Spleen (tissue), 11 donors: Measurements from ENCODE around the gene CEP63. TPM values are rescaled to one million over a fixed set of nuclear protein-coding genes. Genes with fewer than 3 reads are reported as not detected.

Experiments
- DNase-seq: peaks from one replicate; pipeline ENCODE4 v3.0.0-alpha.2; 2020
- H3K27ac ChIP-seq, 8 donors: fragments of 200-600 bp; sonication (generic) in 7 of 8; 1 replicate in 4 of 8; 2 replicates in 4 of 8; pipeline versions ENCODE4 v1.5.0 to v1.8.0; 2016 to 2021; ENCODE audit warnings: inconsistent platforms in 4 of 8, mild to moderate bottlenecking in 4 of 8, moderate library complexity in 1 of 8
- H3K27me3 ChIP-seq, 7 donors: fragments of 200-600 bp; sonication (generic) in 6 of 7; replicated peaks in 1 of 7; 1 replicate in 4 of 7; 2 replicates in 3 of 7; pipeline versions ENCODE4 v1.5.0 to v1.8.0; 2016 to 2021; ENCODE audit warnings: inconsistent platforms in 3 of 7, mild to moderate bottlenecking in 1 of 7
- H3K36me3 ChIP-seq, 6 donors: fragments of 200-600 bp; sonication (generic) in 5 of 6; 1 replicate in 4 of 6; 2 replicates in 2 of 6; pipeline versions ENCODE4 v1.5.0 to v1.8.0; 2016 to 2021; ENCODE audit warnings: inconsistent platforms in 2 of 6
- H3K4me1 ChIP-seq, 6 donors: fragments of 200-600 bp; sonication (generic) in 5 of 6; 1 replicate in 3 of 6; 2 replicates in 3 of 6; pipeline versions ENCODE4 v1.5.0 to v1.8.0; 2016 to 2021; ENCODE audit warnings: inconsistent platforms in 3 of 6
- H3K4me3 ChIP-seq, 8 donors: fragments of 200-600 bp; sonication (generic) in 7 of 8; 1 replicate in 4 of 8; 2 replicates in 4 of 8; pipeline versions ENCODE4 v1.5.0 to v1.8.0; 2016 to 2021; ENCODE audit warnings: inconsistent platforms in 4 of 8, mild to moderate bottlenecking in 4 of 8, moderate library complexity in 2 of 8
- H3K9me3 ChIP-seq, 8 donors: fragments of 200-600 bp; sonication (generic) in 7 of 8; 1 replicate in 4 of 8; 2 replicates in 4 of 8; pipeline versions ENCODE4 v1.5.0 to v1.8.0; 2016 to 2021; ENCODE audit warnings: inconsistent platforms in 4 of 8
- CTCF ChIP-seq, 11 experiments: fragments of 200-600 bp in 7 of 11; fragments of 450-650 bp in 4 of 11; sonication (generic) in 4 of 11; IDR thresholded peaks in 8 of 11; conservative IDR thresholded peaks in 3 of 11; 1 replicate in 7 of 11; 2 replicates in 4 of 11; pipeline versions ENCODE4 v1.4.0 to v1.8.0; 2016 to 2021; ENCODE audit warnings: antibody characterized with exemption in 11 of 11, inconsistent platforms in 4 of 11, mild to moderate bottlenecking in 1 of 11
- POLR2A ChIP-seq, 3 donors: fragments of 450-650 bp; IDR thresholded peaks; one replicate each; pipeline ENCODE4 v1.5.1; 2017; ENCODE audit warnings: antibody characterized with exemption in 3 of 3, mild to moderate bottlenecking in 1 of 3
- POLR2AphosphoS5 ChIP-seq, 3 donors: sonication (generic); formaldehyde crosslinking; IDR thresholded peaks; one replicate each; pipeline ENCODE4 v1.5.1; 2017; ENCODE audit warnings: antibody characterized with exemption in 3 of 3
- WGBS, 5 donors: extraction: QIAGEN DNeasy Blood & Tissue Kit in 3 of 5; methylation state at CpG; one replicate each; pipeline versions ENCODE4 v1.1.5 to v1.1.7; 2013 to 2018; 5-methylcytosine and 5-hydroxymethylcytosine counted together
- intact Hi-C: fragments of 100-400 bp; cut with DNase I; formaldehyde crosslinking; loops from one replicate; pipeline ENCODE4 v1.15.0; 2023; ENCODE audit warnings: low total_unique reads
- polyA plus RNA-seq, 3 donors: library from polyadenylated mRNA; stranded (reverse); fragments of 200-250 nt; gene quantifications; one replicate each; pipeline ENCODE4 v1.2.1, GENCODE V29; 2013
- total RNA-seq, 7 donors: library from RNA; depleted of rRNA in 3 of 7; stranded (reverse); fragments of >200 nt in 3 of 7; fragmentation: NEBNext Ultra II Directional in 4 of 7; extraction: Animal tissue kit (Norgen Biotek cat#: 25700) in 4 of 7; gene quantifications; one replicate each; pipeline versions ENCODE4 v1.1.0 to v1.2.1, GENCODE V29; 2016 to 2021
- donor health status: healthy with polysubstance abuse.
- donor health status: DM: no; HTN: no; CAD: no; lungs with moderate emphysema.
- donor health status: DM: no; HTN: no; CAD: no.
- donor health status: Bipolar disorder and iron deficiency.
- donor health status: healthy.
- donor health status: DM: no; HTN: no; CAD: no.
- donor health status: DM: yes; HTN: yes; CAD: no.

Gene CEP63
- total and polyA plus RNA-seq, 10 donors: 13.4 to 37.0 (median 28.1) TPM

DNA sequence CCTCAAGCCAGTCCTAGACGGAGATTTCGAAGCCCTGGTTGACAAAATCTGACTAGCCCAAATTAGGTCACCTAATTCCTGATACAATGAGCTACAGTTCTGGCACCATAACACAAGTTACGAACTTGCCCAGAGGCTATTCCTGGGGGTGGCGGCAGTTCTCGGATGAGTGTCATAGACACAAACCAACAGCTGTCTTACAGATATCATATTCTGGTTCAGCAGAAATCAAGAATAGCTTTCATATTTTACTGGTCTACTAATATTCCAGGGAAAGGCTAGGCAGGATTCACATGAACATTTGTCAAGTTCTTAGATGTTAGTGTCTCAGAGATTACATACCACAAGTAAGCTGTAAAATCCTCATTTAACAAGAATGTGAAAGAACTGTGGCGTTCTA, 8.9 kb upstream of the CEP63 start:
- Histone ChIP-seq H3K4me1 (peaks cover 0 to 9% (median 0%) of the 10 kb centered on the region in 6 donors), H3K9me3 (no peaks in the 10 kb centered on the region), H3K27me3 (no peaks in the 10 kb centered on the region), H3K4me3 (no peak overlapping the region), H3K27ac (no peak overlapping the region), H3K36me3 (peaks cover 0 to 87% (median 55%) of the 10 kb centered on the region in 6 donors)
- DNase-seq: no peak
- WGBS, 5 donors: 90 to 98% (median 97%) methylated on average over 6 of the region's 6 CpGs
- TF ChIP-seq CTCF (IDR thresholded peaks at IDR 0.05 in 8 of 11, conservative IDR thresholded peaks at IDR 0.05 in 3 of 11) (no peak), POLR2A (IDR thresholded peaks at IDR 0.05) (no peak), POLR2AphosphoS5 (IDR thresholded peaks at IDR 0.05) (no peak)
- intact Hi-C loops: loop anchor here (10.0 kb wide), 1 partner anchor 92 kb away; no protein-coding TSS in a partner anchor

GRCh38 chr3:134477938-134478337, 7.9 kb upstream of the CEP63 start:
- Histone ChIP-seq H3K4me1 (peaks cover 0 to 18% (median 3%) of the 10 kb centered on the region in 6 donors), H3K27ac (no peak overlapping the region), H3K4me3 (no peak overlapping the region), H3K27me3 (no peaks in the 10 kb centered on the region), H3K9me3 (no peaks in the 10 kb centered on the region), H3K36me3 (peaks cover 0 to 87% (median 58%) of the 10 kb centered on the region in 6 donors)
- WGBS, 5 donors: 85 to 96% (median 86%) methylated on average over 2 of the region's 2 CpGs
- no peak for DNase-seq
- TF ChIP-seq POLR2AphosphoS5 (IDR thresholded peaks at IDR 0.05) (no peak), POLR2A (IDR thresholded peaks at IDR 0.05) (no peak), CTCF (IDR thresholded peaks at IDR 0.05 in 8 of 11, conservative IDR thresholded peaks at IDR 0.05 in 3 of 11) (no peak)
- intact Hi-C loops: loop anchor here (10.0 kb wide), 1 partner anchor 93 kb away; no protein-coding TSS in a partner anchor

GRCh38 chr3:134480546-134480945, 5.3 kb upstream of the CEP63 start:
- Histone ChIP-seq H3K27ac (no peak overlapping the region), H3K4me3 (no peak overlapping the region), H3K27me3 (no peaks in the 10 kb centered on the region), H3K4me1 (peaks cover 17 to 31% (median 22%) of the 10 kb centered on the region in 6 donors), H3K36me3 (peaks cover 0 to 74% (median 57%) of the 10 kb centered on the region in 6 donors), H3K9me3 (no peaks in the 10 kb centered on the region)
- no peak for DNase-seq
- intact Hi-C loops: loop anchor here (10.0 kb wide), 1 partner anchor 826 kb away; no protein-coding TSS in a partner anchor
- WGBS, 5 donors: 96 to 100% (median 99%) methylated on average over 3 of the region's 3 CpGs
- TF ChIP-seq CTCF (IDR thresholded peaks at IDR 0.05 in 8 of 11, conservative IDR thresholded peaks at IDR 0.05 in 3 of 11): no peak
- TF ChIP-seq POLR2AphosphoS5 (IDR thresholded peaks at IDR 0.05): no peak
- TF ChIP-seq POLR2A (IDR thresholded peaks at IDR 0.05): no peak

- peaks cover 17 to 31% (median 22%) of the 10 kb centered on the region in 6 donors for H3K4me1 ChIP-seq
- no peak for DNase-seq
- no peak overlapping the region for H3K4me3 ChIP-seq
- intact Hi-C loops: loop anchor here (10.0 kb wide), 1 partner anchor 826 kb away; no protein-coding TSS in a partner anchor
- no peak for TF ChIP-seq POLR2AphosphoS5 (IDR thresholded peaks at IDR 0.05)
- TF ChIP-seq CTCF (IDR thresholded peaks at IDR 0.05 in 8 of 11, conservative IDR thresholded peaks at IDR 0.05 in 3 of 11): no peak
- TF ChIP-seq POLR2A (IDR thresholded peaks at IDR 0.05): no peak
- H3K9me3 ChIP-seq: no peaks in the 10 kb centered on the region
- H3K27me3 ChIP-seq: no peaks in the 10 kb centered on the region
- no peak overlapping the region for H3K27ac ChIP-seq
- WGBS, 5 donors: 69 to 87% (median 81%) methylated on average over 1 of the region's 1 CpG
- peaks cover 0 to 68% (median 53%) of the 10 kb centered on the region in 6 donors for H3K36me3 ChIP-seq
Measured at GRCh38 chr3:134481166-134481565, 4.7 kb upstream of the CEP63 start.
